Large intestine (tissue), 3 donors: ENCODE results near the gene PIK3C3. TPM values are rescaled to one million over a fixed set of nuclear protein-coding genes. Genes with fewer than 3 reads are reported as not detected.

Source experiments
- DNase-seq, 2 donors: peaks; one replicate each; pipeline versions ENCODE4 v3.0.0 to v3.0.0-alpha.2; 2013
- H3K27ac ChIP-seq: one replicate; pipeline ENCODE4 v1.5.1; 2013; ENCODE audit warnings: low read length
- H3K27me3 ChIP-seq: 2 replicates; pipeline ENCODE4 v1.6.1; 2013; ENCODE audit warnings: low read length; ENCODE audit not compliant: control insufficient read depth, insufficient read depth
- H3K36me3 ChIP-seq: 2 replicates; pipeline ENCODE4 v1.6.1; 2013; ENCODE audit warnings: low read length; ENCODE audit not compliant: control insufficient read depth, insufficient read depth
- H3K4me1 ChIP-seq: one replicate; pipeline ENCODE4 v1.6.1; 2013; ENCODE audit warnings: low read length; ENCODE audit not compliant: control insufficient read depth, insufficient read depth
- H3K4me3 ChIP-seq: one replicate; pipeline ENCODE4 v1.5.1; 2013; ENCODE audit warnings: low read length
- H3K9me3 ChIP-seq: one replicate; pipeline ENCODE4 v1.6.1; 2013; ENCODE audit warnings: mild to moderate bottlenecking, low read depth, low read length, moderate library complexity; ENCODE audit not compliant: control insufficient read depth
- WGBS: methylation state at CpG from one replicate; pipeline ENCODE4 v1.1.5; 2013; ENCODE audit warnings: low lambda C conversion rate; ENCODE audit not compliant: insufficient coverage; 5-methylcytosine and 5-hydroxymethylcytosine counted together
- polyA plus RNA-seq: library from polyadenylated mRNA; unstranded; fragments of 120-200 nt; gene quantifications from one replicate; pipeline ENCODE4 v1.2.1, GENCODE V29; 2013

The PIK3C3 gene
- polyA plus RNA-seq, 1 donor: 38.2 TPM

GRCh38 chr18:42053188-42053781, 98.3 kb downstream of the PIK3C3 start:
- H3K9me3 ChIP-seq: no peaks in the 10 kb centered on the region
- no peak overlapping the region for H3K4me3 ChIP-seq
- no peaks in the 10 kb centered on the region for H3K27me3 ChIP-seq
- DNase-seq: peak; percentile 46 to 47
- peaks cover 16% of the 10 kb centered on the region for H3K36me3 ChIP-seq
- peaks cover 4% of the 10 kb centered on the region for H3K4me1 ChIP-seq
- H3K27ac ChIP-seq: no peak overlapping the region
- WGBS: 30% methylated on average over 4 of the region's 5 CpGs

GRCh38 chr18:42064109-42064508, 109.1 kb downstream of the PIK3C3 start:
- Histone ChIP-seq H3K27ac (no peak overlapping the region), H3K4me1 (no peaks in the 10 kb centered on the region), H3K27me3 (no peaks in the 10 kb centered on the region), H3K36me3 (peaks cover 10% of the 10 kb centered on the region), H3K9me3 (no peaks in the 10 kb centered on the region), H3K4me3 (no peak overlapping the region)
- no peak for DNase-seq

- H3K9me3 ChIP-seq: no peaks in the 10 kb centered on the region
- no CpG with 5 or more reads among the region's 4 CpGs for WGBS
- DNase-seq: no peak
- H3K4me3 ChIP-seq: no peak overlapping the region
- H3K27me3 ChIP-seq: no peaks in the 10 kb centered on the region
- no peaks in the 10 kb centered on the region for H3K4me1 ChIP-seq
- H3K27ac ChIP-seq: peak overlapping the region; percentile 11
- H3K36me3 ChIP-seq: peaks cover 26% of the 10 kb centered on the region
Observed at GRCh38 chr18:42067518-42067917, 112.5 kb downstream of the PIK3C3 start.

GRCh38 chr18:42068030-42068429, 113.0 kb downstream of the PIK3C3 start:
- Histone ChIP-seq H3K4me1 (no peaks in the 10 kb centered on the region), H3K27ac (peak overlapping the region; percentile 11), H3K9me3 (no peaks in the 10 kb centered on the region), H3K36me3 (peaks cover 31% of the 10 kb centered on the region), H3K27me3 (no peaks in the 10 kb centered on the region), H3K4me3 (no peak overlapping the region)
- peak; percentile 27 to 65 for DNase-seq
- 33% methylated on average over 2 of the region's 3 CpGs for WGBS

- DNase-seq: no peak
- H3K4me1 ChIP-seq: no peaks in the 10 kb centered on the region
- no peaks in the 10 kb centered on the region for H3K27me3 ChIP-seq
- no peak overlapping the region for H3K4me3 ChIP-seq
- H3K27ac ChIP-seq: no peak overlapping the region
- no peaks in the 10 kb centered on the region for H3K9me3 ChIP-seq
- peaks cover 35% of the 10 kb centered on the region for H3K36me3 ChIP-seq
Observed at GRCh38 chr18:42069036-42069435, 114.0 kb downstream of the PIK3C3 start.

- peaks cover 31% of the 10 kb centered on the region for H3K36me3 ChIP-seq
- no CpG with 5 or more reads among the region's 4 CpGs for WGBS
- H3K27me3 ChIP-seq: no peaks in the 10 kb centered on the region
- no peak overlapping the region for H3K27ac ChIP-seq
- no peaks in the 10 kb centered on the region for H3K4me1 ChIP-seq
- no peak for DNase-seq
- no peaks in the 10 kb centered on the region for H3K9me3 ChIP-seq
- H3K4me3 ChIP-seq: no peak overlapping the region
Observed at GRCh38 chr18:42072407-42072806, 117.4 kb downstream of the PIK3C3 start.

GRCh38 chr18:42074704-42075103, 119.7 kb downstream of the PIK3C3 start:
- H3K4me3 ChIP-seq: no peak overlapping the region
- H3K9me3 ChIP-seq: no peaks in the 10 kb centered on the region
- WGBS: 95% methylated on average over 3 of the region's 3 CpGs
- H3K27me3 ChIP-seq: no peaks in the 10 kb centered on the region
- H3K36me3 ChIP-seq: peaks cover 42% of the 10 kb centered on the region
- no peak for DNase-seq
- H3K27ac ChIP-seq: no peak overlapping the region
- H3K4me1 ChIP-seq: no peaks in the 10 kb centered on the region

GRCh38 chr18:42078711-42079110, 123.7 kb downstream of the PIK3C3 start:
- Histone ChIP-seq H3K4me1 (no peaks in the 10 kb centered on the region), H3K27ac (no peak overlapping the region), H3K4me3 (no peak overlapping the region), H3K27me3 (no peaks in the 10 kb centered on the region), H3K36me3 (peaks cover 32% of the 10 kb centered on the region), H3K9me3 (no peaks in the 10 kb centered on the region)
- 100% methylated on average over 2 of the region's 2 CpGs for WGBS
- DNase-seq: no peak

- Histone ChIP-seq H3K27me3 (no peaks in the 10 kb centered on the region), H3K9me3 (no peaks in the 10 kb centered on the region), H3K36me3 (peaks cover 30% of the 10 kb centered on the region), H3K27ac (no peak overlapping the region), H3K4me1 (no peaks in the 10 kb centered on the region), H3K4me3 (no peak overlapping the region)
- DNase-seq: no peak
- WGBS: 67% methylated on average over 1 of the region's 3 CpGs
Observed at GRCh38 chr18:42080340-42080739, 125.3 kb downstream of the PIK3C3 start.

GRCh38 chr18:42082415-42083234, 127.6 kb downstream of the PIK3C3 start:
- no peak overlapping the region for H3K4me3 ChIP-seq
- no peak for DNase-seq
- H3K9me3 ChIP-seq: no peaks in the 10 kb centered on the region
- peaks cover 27% of the 10 kb centered on the region for H3K36me3 ChIP-seq
- no peaks in the 10 kb centered on the region for H3K4me1 ChIP-seq
- 100% methylated on average over 2 of the region's 4 CpGs for WGBS
- H3K27me3 ChIP-seq: no peaks in the 10 kb centered on the region
- H3K27ac ChIP-seq: no peak overlapping the region

GRCh38 chr18:42086288-42086687, 131.3 kb downstream of the PIK3C3 start:
- 90% methylated on average over 2 of the region's 4 CpGs for WGBS

More at GRCh38 chr18:42086288-42086687, 131.3 kb downstream of the PIK3C3 start:
- no peak overlapping the region for H3K27ac ChIP-seq
- peaks cover 5% of the 10 kb centered on the region for H3K36me3 ChIP-seq
- H3K4me3 ChIP-seq: no peak overlapping the region
- no peaks in the 10 kb centered on the region for H3K27me3 ChIP-seq
- H3K4me1 ChIP-seq: no peaks in the 10 kb centered on the region
- no peaks in the 10 kb centered on the region for H3K9me3 ChIP-seq
- DNase-seq: no peak
